ENCODE results near the gene ITGA4.

The ITGA4 gene

GRCh38 chr2:181515719-181516118 lies 58.5 kb downstream of the ITGA4 start:
- DNase-seq (ENCODE audit: low read depth in 3 of 3): no peak

GRCh38 chr2:181516992-181517391 lies 59.8 kb downstream of the ITGA4 start:
- DNase-seq (ENCODE audit: low read depth in 3 of 3): no peak

GRCh38 chr2:181517685-181518301 lies 60.6 kb downstream of the ITGA4 start:
- DNase-seq (ENCODE audit: low read depth in 3 of 3): peak in 1 of 3 experiments; percentile 1

GRCh38 chr2:181520253-181520652 lies 63.1 kb downstream of the ITGA4 start:
- DNase-seq (ENCODE audit: low read depth in 3 of 3): no peak

GRCh38 chr2:181523756-181524155 lies 66.6 kb downstream of the ITGA4 start:
- DNase-seq (ENCODE audit: low read depth in 3 of 3): no peak

GRCh38 chr2:181526014-181526413 lies 68.8 kb downstream of the ITGA4 start:
- DNase-seq (ENCODE audit: low read depth in 3 of 3): no peak

- no peak for DNase-seq (ENCODE audit: low read depth in 3 of 3)
These were observed 69.9 kb downstream of the ITGA4 start for GRCh38 chr2:181527058-181527457.

- DNase-seq (ENCODE audit: low read depth in 3 of 3): no peak
These were observed 71.3 kb downstream of the ITGA4 start for GRCh38 chr2:181528441-181528840.

GRCh38 chr2:181536730-181537129 lies 79.5 kb downstream of the ITGA4 start:
- no peak for DNase-seq (ENCODE audit: low read depth in 3 of 3)

GRCh38 chr2:181540421-181540820 lies 83.2 kb downstream of the ITGA4 start:
- DNase-seq (ENCODE audit: low read depth in 3 of 3): no peak

- DNase-seq (ENCODE audit: low read depth in 3 of 3): no peak
These were observed 85.0 kb downstream of the ITGA4 start for GRCh38 chr2:181542170-181542569.

GRCh38 chr2:181546086-181546485 lies 88.9 kb downstream of the ITGA4 start:
- DNase-seq (ENCODE audit: low read depth in 3 of 3): no peak

GRCh38 chr2:181552808-181553207 lies 95.6 kb downstream of the ITGA4 start:
- no peak for DNase-seq (ENCODE audit: low read depth in 3 of 3)

- no peak for DNase-seq (ENCODE audit: low read depth in 3 of 3)
These were observed 96.1 kb downstream of the ITGA4 start for GRCh38 chr2:181553244-181553643.

- no peak for DNase-seq (ENCODE audit: low read depth in 3 of 3)
These were observed 97.1 kb downstream of the ITGA4 start for GRCh38 chr2:181554061-181554830.

- DNase-seq (ENCODE audit: low read depth in 3 of 3): no peak
These were observed 101.2 kb downstream of the ITGA4 start for GRCh38 chr2:181558371-181558770.

- no peak for DNase-seq (ENCODE audit: low read depth in 3 of 3)
These were observed 106.0 kb downstream of the ITGA4 start for GRCh38 chr2:181563101-181563692.

- DNase-seq (ENCODE audit: low read depth in 3 of 3): no peak
These were observed 109.3 kb downstream of the ITGA4 start for GRCh38 chr2:181566334-181567032.

- no peak for DNase-seq (ENCODE audit: low read depth in 3 of 3)
These were observed 112.9 kb downstream of the ITGA4 start for GRCh38 chr2:181570059-181570458.

GRCh38 chr2:181570833-181571661 lies 113.9 kb downstream of the ITGA4 start:
- DNase-seq (ENCODE audit: low read depth in 3 of 3): no peak

- DNase-seq (ENCODE audit: low read depth in 3 of 3): no peak
These were observed 116.1 kb downstream of the ITGA4 start for GRCh38 chr2:181573140-181573736.

Data from stimulated activated CD4-positive, alpha-beta T cell treated with anti-CD3 and anti-CD28 coated beads, TNF-alpha, amount 100 ng/mL, for 4 hours (primary cell).